Hepatic stellate cell (primary cell): Measurements from ENCODE around the gene DCDC2.
A peak's percentile ranks its signal among the peaks of the same experiment; 100 is the strongest.
"Not testable (repeated sequence)": the region's sequence is repeated elsewhere in the genome, so short reads cannot be mapped to it uniquely, and the experiment has no call there.

Experiments used
- DNase-seq: peaks from one replicate; pipeline ENCODE4 v3.0.0; 2011; ENCODE audit warnings: low spot score

The DCDC2 gene

GRCh38 chr6:24324617-24325016, 33.2 kb downstream of the DCDC2 start:
- no peak for DNase-seq

GRCh38 chr6:24323632-24324337, 34.1 kb downstream of the DCDC2 start:
- no peak for DNase-seq

GRCh38 chr6:24322924-24323323, 34.9 kb downstream of the DCDC2 start:
- DNase-seq: no peak

- not testable (repeated sequence) for DNase-seq
These were observed 35.4 kb downstream of the DCDC2 start for GRCh38 chr6:24322446-24322845.

GRCh38 chr6:24321538-24322162, 36.2 kb downstream of the DCDC2 start:
- DNase-seq: no peak

- DNase-seq: no peak
These were observed 44.4 kb downstream of the DCDC2 start for GRCh38 chr6:24313251-24314141.

GRCh38 chr6:24311775-24312174, 46.1 kb downstream of the DCDC2 start:
- not testable (repeated sequence) for DNase-seq

GRCh38 chr6:24307881-24308280, 50.0 kb downstream of the DCDC2 start:
- no peak for DNase-seq

GRCh38 chr6:24306936-24307335, 50.9 kb downstream of the DCDC2 start:
- DNase-seq: no peak

- no peak for DNase-seq
These were observed 51.8 kb downstream of the DCDC2 start for GRCh38 chr6:24306038-24306437.

GRCh38 chr6:24296944-24297343, 60.9 kb downstream of the DCDC2 start:
- DNase-seq: no peak

- not testable (repeated sequence) for DNase-seq
These were observed 64.0 kb downstream of the DCDC2 start for GRCh38 chr6:24293852-24294251.

GRCh38 chr6:24287239-24287638, 70.6 kb downstream of the DCDC2 start:
- DNase-seq: no peak

GRCh38 chr6:24284006-24284405, 73.9 kb downstream of the DCDC2 start:
- no peak for DNase-seq

- DNase-seq: peak; percentile 42
These were observed 74.5 kb downstream of the DCDC2 start for GRCh38 chr6:24283043-24283985.

GRCh38 chr6:24274441-24275083, 83.3 kb downstream of the DCDC2 start:
- no peak for DNase-seq

GRCh38 chr6:24273096-24273870, 84.6 kb downstream of the DCDC2 start:
- no peak for DNase-seq

- DNase-seq: no peak
These were observed 85.3 kb downstream of the DCDC2 start for GRCh38 chr6:24272553-24272952.

- DNase-seq: no peak
These were observed 85.7 kb downstream of the DCDC2 start for GRCh38 chr6:24272148-24272547.

- DNase-seq: no peak
These were observed 87.8 kb downstream of the DCDC2 start for GRCh38 chr6:24270011-24270410.
